OCI-LY3 (cell line): ENCODE data around the gene ZBTB44.

Experiments
- EZH2phosphoT487 ChIP-seq: fragments of 200-600 bp; shearing (Covaris generic); IDR thresholded peaks from 2 replicates; pipeline ENCODE4 v1.6.1; 2018; ENCODE audit warnings: antibody characterized with exemption, mixed run types, low read depth
- TF ChIP-seq, protein P1 (sequence below): fragments of 200-600, 300-600 bp; sonication (generic); IDR thresholded peaks from 2 replicates; pipeline ENCODE4 v1.5.1; 2014; ENCODE audit warnings: antibody characterized with exemption, low read length, low read depth

- TF ChIP-seq, protein P1, sequence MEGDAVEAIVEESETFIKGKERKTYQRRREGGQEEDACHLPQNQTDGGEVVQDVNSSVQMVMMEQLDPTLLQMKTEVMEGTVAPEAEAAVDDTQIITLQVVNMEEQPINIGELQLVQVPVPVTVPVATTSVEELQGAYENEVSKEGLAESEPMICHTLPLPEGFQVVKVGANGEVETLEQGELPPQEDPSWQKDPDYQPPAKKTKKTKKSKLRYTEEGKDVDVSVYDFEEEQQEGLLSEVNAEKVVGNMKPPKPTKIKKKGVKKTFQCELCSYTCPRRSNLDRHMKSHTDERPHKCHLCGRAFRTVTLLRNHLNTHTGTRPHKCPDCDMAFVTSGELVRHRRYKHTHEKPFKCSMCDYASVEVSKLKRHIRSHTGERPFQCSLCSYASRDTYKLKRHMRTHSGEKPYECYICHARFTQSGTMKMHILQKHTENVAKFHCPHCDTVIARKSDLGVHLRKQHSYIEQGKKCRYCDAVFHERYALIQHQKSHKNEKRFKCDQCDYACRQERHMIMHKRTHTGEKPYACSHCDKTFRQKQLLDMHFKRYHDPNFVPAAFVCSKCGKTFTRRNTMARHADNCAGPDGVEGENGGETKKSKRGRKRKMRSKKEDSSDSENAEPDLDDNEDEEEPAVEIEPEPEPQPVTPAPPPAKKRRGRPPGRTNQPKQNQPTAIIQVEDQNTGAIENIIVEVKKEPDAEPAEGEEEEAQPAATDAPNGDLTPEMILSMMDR: no peak
- no peak for TF ChIP-seq EZH2phosphoT487
These were observed 104.5 kb downstream of the ZBTB44 start for GRCh38 chr11:130209954-130210854.
